Panc1 (cell line): Measurements from ENCODE around the gene UNC119B. TPM values are rescaled to one million over a fixed set of nuclear protein-coding genes. Genes with fewer than 3 reads are reported as not detected.

Experiments
- ATAC-seq: fragments of 200-7000 bp; cut with Tn5 transposase; 2 replicates; pipeline ENCODE4 v1.9.1; 2020; ENCODE audit warnings: mild to moderate bottlenecking, moderate library complexity
- BruUV-seq: library from RNA; stranded (reverse); fragments of 400-500 nt; replicated peaks from 2 replicates; lab custom pipeline; 2021; lab: Mats Ljungman, UMichigan
- CTCF ChIA-PET: fragments of 300-600 bp; sonication (Branson Sonifier 250); formaldehyde crosslinking; loops from one replicate; lab custom pipeline; 2022; ENCODE audit warnings: antibody characterized with exemption; lab: Charles Lee
- POLR2A ChIA-PET: fragments of 300-600 bp; sonication (Branson Sonifier 250); formaldehyde crosslinking; loops from one replicate; lab custom pipeline; 2022; ENCODE audit warnings: antibody characterized with exemption; lab: Charles Lee
- DNase-seq: peaks from one replicate; pipeline ENCODE4 v3.0.0-alpha.2; 2010; ENCODE audit warnings: low read depth, low spot score
- H3K27ac ChIP-seq: 2 replicates; pipeline ENCODE4 v1.5.1; 2011; ENCODE audit warnings: mild to moderate bottlenecking, low read length, inconsistent platforms
- H3K27me3 ChIP-seq: fragments of 200-500 bp; sonication (Bioruptor generic); 2 replicates; pipeline ENCODE4 v1.6.0; 2014; ENCODE audit warnings: low read length, inconsistent platforms; ENCODE audit not compliant: control insufficient read depth, insufficient read depth
- H3K36me3 ChIP-seq: fragments of 200-500 bp; sonication (Bioruptor generic); 2 replicates; pipeline ENCODE4 v1.5.1; 2014; ENCODE audit warnings: inconsistent platforms, mild to moderate bottlenecking, low read length, moderate library complexity; ENCODE audit not compliant: control insufficient read depth, insufficient read depth
- H3K4me1 ChIP-seq: 2 replicates; pipeline ENCODE4 v1.5.1; 2011; ENCODE audit warnings: inconsistent platforms, mild to moderate bottlenecking, low read length, moderate library complexity; ENCODE audit not compliant: control insufficient read depth, insufficient read depth
- H3K4me3 ChIP-seq, 2 experiments: 2 replicates each; pipeline ENCODE4 v1.5.1; 2011 to 2012; ENCODE audit warnings: low read depth in 2 of 2, low read length in 2 of 2, mild to moderate bottlenecking in 2 of 2, inconsistent platforms in 1 of 2, moderate library complexity in 1 of 2
- H3K9me3 ChIP-seq: fragments of 200-500 bp; sonication (Bioruptor generic); 2 replicates; pipeline ENCODE4 v1.5.1; 2014; ENCODE audit warnings: low read depth, mild to moderate bottlenecking, inconsistent platforms, low read length, moderate library complexity; ENCODE audit not compliant: control insufficient read depth, insufficient read depth
- CTCF ChIP-seq: fragments of 450-650 bp; IDR thresholded peaks from 2 replicates; pipeline ENCODE4 v1.5.1; 2017; ENCODE audit warnings: mild to moderate bottlenecking
- POLR2AphosphoS5 ChIP-seq: IDR thresholded peaks from 2 replicates; pipeline ENCODE4 v1.6.1; 2012; ENCODE audit warnings: mild to moderate bottlenecking, low read depth, low read length, moderate library complexity
- REST ChIP-seq, 2 experiments: IDR thresholded peaks; 2 replicates each; pipeline ENCODE4 v1.6.1; 2011 to 2012; ENCODE audit warnings: low read depth in 2 of 2, control low read depth in 1 of 2, low read length in 1 of 2, mild to moderate bottlenecking in 1 of 2, moderate library complexity in 1 of 2; ENCODE audit not compliant: insufficient read depth in 1 of 2
- SIN3A ChIP-seq: IDR thresholded peaks from 2 replicates; pipeline ENCODE4 v1.6.1; 2012; ENCODE audit warnings: low read depth, mild to moderate bottlenecking, low read length, moderate library complexity, borderline replicate concordance; ENCODE audit not compliant: insufficient read depth
- TCF7L2 ChIP-seq: IDR thresholded peaks from 2 replicates; pipeline ENCODE4 v1.6.1; 2011; ENCODE audit warnings: mild to moderate bottlenecking, low read depth, low read length, inconsistent platforms
- in situ Hi-C: cut with HindIII; loops from 2 replicates; pipeline ENCODE4 v1.10.0; 2016; ENCODE audit warnings: low sequenced_read_pairs, low pct_unique_long_range_greater_than_20kb
- intact Hi-C: fragments of 100-400 bp; cut with micrococcal nuclease; formaldehyde crosslinking; loops from one replicate; pipeline ENCODE4 v1.10.0; 2022; ENCODE audit not compliant: unreplicated experiment
- total RNA-seq: library from RNA; stranded (reverse); gene quantifications from one replicate; pipeline ENCODE4 v1.2.1, GENCODE V29; 2021; ENCODE audit not compliant: unreplicated experiment

The UNC119B gene
- total RNA-seq, 1 experiment from 2014 or later, result 26.0 TPM

- Histone ChIP-seq H3K27ac (no peak overlapping the region), H3K27me3 (no peaks in the 10 kb centered on the region), H3K4me3 (no peak overlapping the region), H3K9me3 (no peaks in the 10 kb centered on the region), H3K36me3 (no peaks in the 10 kb centered on the region; the same call in 1 of the 2 replicates), H3K4me1 (no peaks in the 10 kb centered on the region)
- CTCF ChIA-PET, result interaction anchor here (0.6 kb wide), 1 partner anchor 366 kb away, joined by 9 read pairs; no protein-coding TSS in a partner anchor
- ATAC-seq, result no peak
- intact Hi-C loops, result no loop called here
- TF ChIP-seq CTCF (no peak), REST (IDR thresholded peaks at IDR 0.05; ENCODE audit: insufficient read depth in 1 of 2, low read depth in 2 of 2, low read length in 1 of 2) (no peak), POLR2AphosphoS5 (no peak), TCF7L2 (no peak), SIN3A (no peak)
- POLR2A ChIA-PET, result interaction anchor here (0.5 to 0.7 kb wide), 2 partner anchors 18 to 188 kb away, joined by 3 read pairs; no protein-coding TSS in a partner anchor
- in situ Hi-C loops, result no loop called here
- DNase-seq, result no peak
- BruUV-seq, result no TSS peak
These were observed 50.3 kb downstream of the UNC119B start for GRCh38 chr12:120760349-120761254.

- in situ Hi-C loops, result no loop called here
These were observed 51.3 kb downstream of the UNC119B start for GRCh38 chr12:120761519-120761934.

More at GRCh38 chr12:120761519-120761934, 51.3 kb downstream of the UNC119B start:
- Histone ChIP-seq H3K36me3 (no peaks in the 10 kb centered on the region; the same call in 1 of the 2 replicates), H3K9me3 (no peaks in the 10 kb centered on the region), H3K4me3 (no peak overlapping the region), H3K27me3 (no peaks in the 10 kb centered on the region), H3K27ac (no peak overlapping the region), H3K4me1 (no peaks in the 10 kb centered on the region)
- no peak for TF ChIP-seq SIN3A
- TF ChIP-seq REST (IDR thresholded peaks at IDR 0.05; ENCODE audit: insufficient read depth in 1 of 2, low read depth in 2 of 2, low read length in 1 of 2), result no peak
- TF ChIP-seq CTCF, result no peak
- TF ChIP-seq TCF7L2, result no peak
- TF ChIP-seq POLR2AphosphoS5, result no peak
- POLR2A ChIA-PET, result interaction anchor here (0.5 kb wide), 1 partner anchor 19 kb away, joined by 3 read pairs; no protein-coding TSS in a partner anchor
- ATAC-seq (no peak), DNase-seq (no peak)
- no TSS peak for BruUV-seq
- CTCF ChIA-PET, result no interaction called here
- intact Hi-C loops, result no loop called here
